Activated T-cell treated with anti-CD3 and anti-CD28 coated beads for 4 hours (primary cell): ENCODE data around the gene SUPT5H.
"Not testable (repeated sequence)": the region's sequence is repeated elsewhere in the genome, so short reads cannot be mapped to it uniquely, and the experiment has no call there.

Experiments used
- DNase-seq: peaks from one replicate; pipeline ENCODE4 v3.0.0-alpha.2; 2020

Gene SUPT5H

GRCh38 chr19:39426170-39426569, 19.2 kb upstream of the SUPT5H start:
- DNase-seq = no peak

DNA sequence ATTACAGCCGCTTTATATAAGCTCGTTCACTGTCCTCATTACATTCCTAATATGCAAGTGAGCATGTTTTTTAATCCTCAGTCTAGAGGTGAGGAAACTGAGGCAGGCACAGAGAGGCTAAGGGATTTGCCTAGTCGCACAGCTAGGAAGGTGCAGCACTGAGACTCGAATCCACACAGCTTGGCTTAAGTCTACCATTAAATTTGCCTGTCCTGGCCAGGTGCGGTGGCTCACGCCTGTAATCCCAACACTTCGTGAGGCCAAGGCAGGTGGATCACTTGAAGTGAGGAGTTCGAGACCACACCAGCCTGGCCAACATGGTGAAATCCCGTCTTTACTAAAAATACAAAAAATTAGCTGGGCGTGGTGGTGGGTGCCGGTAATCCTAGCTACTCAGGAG, 17.7 kb upstream of the SUPT5H start:
- no peak for DNase-seq

GRCh38 chr19:39428283-39429112, 16.9 kb upstream of the SUPT5H start:
- DNase-seq = no peak

DNA sequence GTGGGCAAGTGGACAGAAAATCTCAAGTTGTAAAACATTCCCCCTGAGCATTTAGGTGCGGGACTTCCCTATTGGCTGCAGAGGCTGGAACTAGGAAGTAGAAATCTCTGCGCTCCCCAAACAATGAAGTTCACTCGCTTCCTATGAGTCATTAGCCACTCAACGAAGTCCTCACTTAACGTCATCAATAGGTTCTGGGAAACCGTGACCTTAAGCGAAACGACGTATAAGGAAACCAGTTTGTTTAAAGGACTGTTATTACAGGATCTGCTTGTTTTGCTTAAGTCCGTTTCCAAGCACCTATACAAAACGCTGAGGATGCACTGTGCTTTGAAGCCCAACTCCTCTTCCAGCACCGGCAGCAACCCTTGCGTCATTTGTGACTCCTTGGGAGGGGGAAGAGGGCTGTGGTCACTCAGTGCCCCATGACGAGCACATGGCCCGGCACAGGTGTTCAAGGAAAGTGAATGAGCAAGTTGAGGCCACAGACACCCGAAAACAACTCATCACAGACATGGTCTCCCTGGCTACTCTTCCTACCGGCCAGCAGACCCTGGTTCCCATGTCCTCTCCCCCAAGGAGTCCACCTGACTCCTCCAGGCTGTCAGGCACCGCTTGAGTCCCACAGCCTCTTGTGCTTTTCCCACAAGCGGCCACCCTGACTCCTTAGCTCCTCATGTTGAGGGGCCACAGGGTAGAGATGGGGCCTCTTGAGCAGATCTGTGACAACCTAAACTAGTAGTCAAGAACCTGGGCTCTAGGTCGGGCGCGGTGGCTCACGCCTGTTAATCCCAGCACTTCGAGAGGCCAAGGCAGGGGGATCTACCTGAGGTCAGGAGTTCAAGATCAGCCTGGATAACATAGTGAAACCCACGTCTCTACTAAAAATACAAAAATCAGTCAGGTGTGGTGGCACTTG, 14.4 kb upstream of the SUPT5H start:
- DNase-seq = no peak

GRCh38 chr19:39432677-39433025, 12.7 kb upstream of the SUPT5H start:
- DNase-seq = no peak

GRCh38 chr19:39433480-39434079, 11.8 kb upstream of the SUPT5H start:
- DNase-seq = no peak

DNA sequence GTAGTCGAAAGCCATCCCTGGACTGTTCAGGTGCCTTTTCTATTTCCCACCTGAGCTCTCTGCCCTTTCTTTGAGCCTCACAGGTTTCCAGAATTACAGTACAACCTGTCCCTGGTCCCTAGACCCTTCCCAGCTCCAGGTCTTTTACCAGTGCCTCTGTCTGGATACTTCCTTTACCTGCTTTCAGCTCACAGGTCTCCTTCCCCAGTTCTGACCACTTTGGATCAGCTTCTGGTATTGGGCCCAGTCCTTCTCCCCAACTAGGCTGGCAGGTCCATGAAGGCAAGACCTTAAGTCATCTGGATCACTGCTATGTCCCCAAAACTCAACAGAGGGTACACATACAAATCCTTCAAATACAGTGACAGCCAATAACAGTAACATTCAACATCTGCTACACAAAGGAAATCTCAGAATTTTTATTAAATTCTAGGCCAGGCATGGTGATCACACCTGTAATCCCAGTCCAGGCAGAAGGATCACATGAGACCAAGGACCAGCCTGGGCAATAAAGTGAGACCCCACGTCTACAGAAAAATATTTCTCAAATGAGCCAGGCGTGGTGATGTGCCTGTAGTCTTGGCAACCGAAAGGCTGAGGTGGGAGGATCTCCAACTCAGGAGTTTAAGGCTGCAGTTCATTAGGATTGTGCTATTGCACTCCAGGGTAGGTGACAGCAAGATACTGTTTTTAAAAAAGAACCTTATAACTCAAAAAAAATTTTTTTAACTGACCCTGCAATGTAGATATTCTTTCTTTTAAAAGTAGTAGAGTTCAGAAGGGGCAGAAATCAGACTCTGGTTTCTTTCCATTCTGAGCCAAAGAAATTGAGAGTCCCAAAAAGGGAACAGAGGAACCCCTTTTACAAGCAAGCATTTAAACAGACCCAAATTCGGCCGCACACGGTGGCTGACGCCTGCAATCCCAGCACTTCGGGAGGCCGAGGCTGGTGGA, 11.0 kb upstream of the SUPT5H start:
- DNase-seq = no peak

DNA sequence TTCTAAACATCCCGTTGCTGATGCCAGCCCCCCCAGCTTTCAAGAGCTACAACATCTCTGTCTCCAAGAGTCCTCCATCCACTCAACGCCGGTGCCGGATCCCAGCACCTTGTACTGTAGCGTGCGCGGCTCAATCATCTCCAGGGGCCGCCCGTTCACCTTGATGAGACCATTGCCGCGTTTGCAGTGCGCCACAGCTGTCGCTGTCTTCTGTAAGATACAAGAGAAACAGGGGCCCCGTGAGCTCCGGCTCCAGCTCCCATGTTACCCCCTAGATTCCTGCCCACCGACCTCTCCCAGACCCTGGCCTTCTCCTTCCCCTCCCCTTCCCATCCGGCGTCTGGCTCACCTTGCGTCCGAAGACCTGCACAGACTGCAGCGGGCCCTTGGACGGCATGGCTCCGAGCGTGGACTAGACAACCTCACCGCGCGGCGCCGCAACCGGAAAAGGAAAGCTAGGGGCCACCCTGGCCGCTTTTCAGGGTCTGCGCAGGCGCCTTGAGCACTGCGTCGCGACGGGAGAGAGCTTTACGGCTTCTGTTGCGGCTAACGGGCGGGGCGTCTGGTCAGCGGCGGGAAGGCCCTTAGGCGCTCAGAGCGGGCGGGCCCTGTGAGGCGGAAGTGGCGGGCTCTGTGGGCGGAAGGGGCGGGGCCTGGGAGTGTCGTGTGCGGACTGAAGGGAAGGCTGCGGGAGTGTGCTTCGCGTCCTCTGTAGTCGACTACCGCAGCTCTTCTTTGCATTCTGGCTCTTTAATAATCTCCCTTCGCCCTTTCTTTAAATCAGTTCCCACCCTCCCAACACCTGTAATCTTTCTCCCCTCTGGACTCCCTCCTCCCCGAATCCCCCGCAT, 9.7 kb upstream of the SUPT5H start, which contains the start of gene RPS16:
Gene RPS16, minus strand, starts transcription at position 451 of the 851 bp plus-strand sequence. Its CDS starts 54 bp downstream, at position 397.
- DNase-seq = peak; percentile 99

- DNase-seq = no peak
These were observed 9.0 kb upstream of the SUPT5H start for GRCh38 chr19:39436350-39436716.

DNA sequence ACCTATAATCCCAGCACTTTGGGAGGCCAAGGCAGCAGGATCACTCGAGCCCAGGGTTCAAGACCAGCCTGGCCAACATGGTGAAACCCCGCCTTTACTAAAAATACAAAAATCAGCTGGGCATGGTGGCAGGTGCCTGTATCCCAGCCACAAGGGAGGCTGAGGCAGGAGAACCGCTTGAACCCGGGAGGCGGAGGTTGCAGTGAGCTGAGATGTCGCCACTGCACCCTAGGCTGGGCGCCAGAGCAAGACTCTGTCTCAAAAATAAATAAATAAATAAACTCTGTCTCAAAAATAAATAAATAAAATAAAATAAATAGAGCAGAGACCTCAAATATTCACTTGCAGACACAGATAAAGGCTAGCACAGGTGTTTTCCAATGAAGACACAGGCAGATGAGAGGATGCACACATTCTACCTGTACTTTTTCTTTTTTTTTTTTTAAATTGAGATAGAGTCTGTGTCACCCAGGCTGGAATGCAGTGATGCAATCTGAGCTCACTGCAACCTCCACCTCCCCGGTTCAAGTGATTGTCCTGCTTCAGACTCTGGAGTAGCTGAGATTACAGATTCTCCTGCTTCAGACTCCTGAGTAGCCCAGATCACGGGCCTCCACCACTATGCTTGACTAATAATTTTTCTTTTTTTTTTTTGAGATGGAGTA, 7.0 kb upstream of the SUPT5H start:
- DNase-seq = no peak

DNA sequence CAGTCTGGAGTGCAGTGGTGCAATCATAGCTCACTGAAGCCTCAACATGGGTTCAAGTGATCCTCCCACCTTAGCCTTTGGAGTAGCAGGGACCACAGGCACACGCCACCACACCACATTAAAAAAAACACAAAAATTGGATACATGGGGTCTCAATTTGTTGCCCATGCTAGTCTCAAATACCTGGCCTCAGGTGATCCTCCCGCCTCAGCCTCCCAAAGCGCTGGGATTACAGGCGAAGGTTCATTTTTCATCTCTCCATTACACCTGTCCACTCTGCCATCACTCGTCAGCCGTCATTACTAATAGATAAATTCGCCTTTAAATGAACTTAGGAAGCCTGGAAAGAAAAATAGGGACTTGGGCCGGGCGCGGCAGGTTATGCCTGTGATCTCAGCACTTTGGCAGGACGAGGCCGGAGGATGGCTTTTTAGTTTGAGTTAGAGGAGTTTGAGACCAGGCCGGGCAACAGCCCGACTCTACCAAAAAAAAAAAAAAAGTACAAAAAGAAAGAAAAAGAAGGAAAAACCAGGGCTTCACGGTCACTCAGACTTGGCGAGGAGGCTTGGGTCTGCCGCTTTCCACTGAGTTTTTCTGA, 685 bp upstream of the SUPT5H start:
- no peak for DNase-seq

- no peak for DNase-seq
These were observed 1.1 kb downstream of the SUPT5H start for GRCh38 chr19:39446365-39447084.

- no peak for DNase-seq
These were observed 2.9 kb downstream of the SUPT5H start for GRCh38 chr19:39448271-39448670.

DNA sequence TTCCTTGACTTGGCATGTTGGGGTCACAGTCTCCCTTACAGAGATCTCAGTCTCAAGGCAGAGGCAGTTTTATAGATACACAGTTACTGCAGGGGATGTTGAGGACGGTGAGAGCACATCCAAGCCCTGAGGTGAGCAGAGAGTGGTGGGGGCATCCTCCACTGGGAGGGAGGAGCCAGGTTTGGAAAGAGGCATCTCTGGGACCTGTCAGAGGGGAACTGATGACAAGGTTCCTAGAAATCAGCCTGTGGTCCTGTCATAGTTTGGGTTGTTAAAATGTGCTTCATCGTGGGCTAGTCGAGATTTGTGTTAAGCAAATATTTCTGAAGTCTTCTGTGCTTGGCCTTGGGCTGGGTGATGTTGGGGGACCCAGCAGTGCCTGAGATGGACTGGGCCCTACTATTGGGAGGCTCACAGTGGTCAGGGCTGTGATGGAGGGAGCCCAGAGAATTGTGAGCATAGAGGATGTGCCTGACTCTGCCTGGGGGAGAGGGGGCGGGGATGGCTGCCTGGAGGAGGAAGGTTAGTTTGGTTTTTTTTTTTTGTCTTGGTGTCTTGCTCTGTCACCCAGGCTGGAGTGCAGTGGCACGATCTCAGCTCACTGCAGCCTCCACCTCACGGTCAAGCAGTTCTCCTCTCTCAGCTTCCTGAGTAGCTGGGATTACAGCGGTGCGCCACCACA, 3.9 kb downstream of the SUPT5H start:
- DNase-seq = no peak

DNA sequence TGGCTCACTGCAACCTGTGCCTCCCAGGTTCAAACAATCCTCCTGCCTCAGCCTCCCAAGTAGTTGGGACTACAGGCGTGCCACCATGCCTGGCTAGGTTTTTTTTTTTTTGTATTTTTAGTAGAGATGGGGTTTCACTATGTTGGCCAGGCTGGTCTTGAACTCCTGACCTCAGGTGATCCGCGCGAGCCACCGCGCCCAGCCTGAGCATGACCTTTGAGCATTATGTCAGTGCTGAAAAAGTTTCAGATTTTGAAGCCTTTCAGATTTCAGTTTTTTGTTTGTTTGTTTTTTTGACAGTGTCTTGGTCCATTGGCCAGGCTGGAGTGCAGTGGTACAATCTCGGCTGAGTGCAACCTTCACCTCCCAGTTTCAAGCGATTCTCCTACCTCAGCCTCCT, 5.9 kb downstream of the SUPT5H start:
- not testable (repeated sequence) for DNase-seq

DNA sequence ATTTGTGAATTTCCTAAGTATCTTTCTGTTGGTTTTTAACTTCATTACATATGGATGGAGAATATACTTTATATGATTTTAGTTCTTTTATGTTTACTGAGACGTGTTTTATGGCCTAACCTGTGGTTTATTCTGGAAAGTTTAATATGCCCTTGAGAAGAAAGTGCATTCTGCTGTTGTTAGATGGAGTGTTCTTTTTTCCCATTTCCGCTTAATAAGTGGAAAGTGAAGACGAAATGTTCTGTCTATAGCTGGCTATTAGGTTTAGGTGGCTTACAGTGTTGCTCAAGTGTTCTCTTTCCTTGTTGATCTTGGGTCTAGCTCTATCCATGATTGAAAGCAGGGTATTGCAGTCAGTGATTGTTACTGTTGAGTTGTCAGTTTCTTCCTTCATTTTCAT, 18.0 kb downstream of the SUPT5H start:
- no peak for DNase-seq

DNA sequence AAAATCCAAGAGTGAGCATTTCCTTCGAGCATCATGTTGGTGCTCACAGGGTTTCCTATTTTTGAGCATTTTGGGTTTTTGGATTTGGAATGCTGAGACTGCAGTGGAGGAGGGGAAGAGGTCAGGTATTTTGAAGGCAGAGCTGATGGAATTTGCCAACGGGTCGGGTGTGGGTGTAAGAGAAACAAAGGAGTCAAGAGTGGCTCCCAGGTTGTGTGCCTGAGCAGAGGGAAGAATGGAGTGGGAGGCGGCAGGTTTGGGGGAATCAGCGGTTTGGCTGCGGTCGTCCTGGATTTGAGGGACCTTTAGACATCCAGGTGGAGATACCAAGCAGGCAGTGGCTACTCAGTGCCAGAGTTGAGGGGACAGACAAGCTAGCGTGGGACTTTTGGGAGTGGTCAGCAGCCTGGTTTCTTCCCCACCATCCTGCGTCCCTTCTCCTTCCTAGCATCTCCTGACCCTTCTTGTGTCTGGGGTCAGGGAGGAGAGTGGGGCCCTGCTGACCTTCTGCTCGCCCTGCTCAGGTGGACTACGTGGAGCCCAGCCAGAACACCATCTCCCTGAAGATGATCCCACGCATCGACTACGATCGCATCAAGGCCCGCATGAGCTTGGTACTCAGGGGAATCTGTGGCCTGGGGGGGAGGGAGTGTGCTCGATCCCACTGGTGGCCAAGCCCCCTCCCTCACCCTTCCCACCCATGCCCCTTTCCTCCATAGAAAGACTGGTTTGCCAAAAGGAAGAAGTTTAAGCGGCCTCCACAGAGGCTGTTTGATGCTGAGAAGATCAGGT, 20.8 kb downstream of the SUPT5H start:
- DNase-seq = no peak

GRCh38 chr19:39467941-39468340, 22.6 kb downstream of the SUPT5H start:
- DNase-seq = no peak
